Measurements from ENCODE around the gene CHAD.

Gene CHAD

GRCh38 chr17:50459756-50460155, 8.9 kb downstream of the CHAD start:
- Histone ChIP-seq H3K36me3 (ENCODE audit: control insufficient read depth in 2 of 2, insufficient read depth in 2 of 2, low read length in 2 of 2) (peaks cover 20 to 33% of the 10 kb centered on the region in 2 donors), H3K9me3 (ENCODE audit: control insufficient read depth in 2 of 2, low read length in 2 of 2) (no peaks in the 10 kb centered on the region), H3K4me3 (ENCODE audit: low read length in 2 of 2) (no peak overlapping the region), H3K27ac (ENCODE audit: low read depth in 2 of 2, low read length in 2 of 2) (no peak overlapping the region), H3K4me1 (ENCODE audit: control insufficient read depth in 2 of 2, insufficient read depth in 2 of 2, low read length in 2 of 2) (peaks cover 4 to 14% of the 10 kb centered on the region in 2 donors), H3K27me3 (ENCODE audit: control insufficient read depth in 2 of 2, insufficient read depth in 2 of 2, low read length in 2 of 2) (no peaks in the 10 kb centered on the region), H3K9ac (ENCODE audit: low read depth in 1 of 2, low read length in 2 of 2) (no peak overlapping the region)

- Histone ChIP-seq H3K36me3 (ENCODE audit: control insufficient read depth in 2 of 2, insufficient read depth in 2 of 2, low read length in 2 of 2) (peaks cover 18 to 33% of the 10 kb centered on the region in 2 donors), H3K27me3 (ENCODE audit: control insufficient read depth in 2 of 2, insufficient read depth in 2 of 2, low read length in 2 of 2) (no peaks in the 10 kb centered on the region), H3K9ac (ENCODE audit: low read depth in 1 of 2, low read length in 2 of 2) (no peak overlapping the region), H3K4me3 (ENCODE audit: low read length in 2 of 2) (no peak overlapping the region), H3K27ac (ENCODE audit: low read depth in 2 of 2, low read length in 2 of 2) (peak overlapping the region; percentile 3 to 59), H3K4me1 (ENCODE audit: control insufficient read depth in 2 of 2, insufficient read depth in 2 of 2, low read length in 2 of 2) (peaks cover 4 to 15% of the 10 kb centered on the region in 2 donors), H3K9me3 (ENCODE audit: control insufficient read depth in 2 of 2, low read length in 2 of 2) (no peaks in the 10 kb centered on the region)
These were observed 9.7 kb downstream of the CHAD start for GRCh38 chr17:50458701-50459676.

- H3K36me3 ChIP-seq (ENCODE audit: control insufficient read depth in 2 of 2, insufficient read depth in 2 of 2, low read length in 2 of 2): peaks cover 17 to 30% of the 10 kb centered on the region in 2 donors
- H3K9ac ChIP-seq (ENCODE audit: low read depth in 1 of 2, low read length in 2 of 2): no peak overlapping the region
- peaks cover 8 to 21% of the 10 kb centered on the region in 2 donors for H3K4me1 ChIP-seq (ENCODE audit: control insufficient read depth in 2 of 2, insufficient read depth in 2 of 2, low read length in 2 of 2)
- H3K4me3 ChIP-seq (ENCODE audit: low read length in 2 of 2): no peak overlapping the region
- H3K27me3 ChIP-seq (ENCODE audit: control insufficient read depth in 2 of 2, insufficient read depth in 2 of 2, low read length in 2 of 2): no peaks in the 10 kb centered on the region
- H3K9me3 ChIP-seq (ENCODE audit: control insufficient read depth in 2 of 2, low read length in 2 of 2): no peaks in the 10 kb centered on the region
- H3K27ac ChIP-seq (ENCODE audit: low read depth in 2 of 2, low read length in 2 of 2): peak overlapping the region; percentile 3 to 59
These were observed 10.4 kb downstream of the CHAD start for GRCh38 chr17:50458270-50458669.

- Histone ChIP-seq H3K9me3 (ENCODE audit: control insufficient read depth in 2 of 2, low read length in 2 of 2) (no peaks in the 10 kb centered on the region), H3K4me1 (ENCODE audit: control insufficient read depth in 2 of 2, insufficient read depth in 2 of 2, low read length in 2 of 2) (peaks cover 13 to 26% of the 10 kb centered on the region in 2 donors), H3K4me3 (ENCODE audit: low read length in 2 of 2) (no peak overlapping the region), H3K36me3 (ENCODE audit: control insufficient read depth in 2 of 2, insufficient read depth in 2 of 2, low read length in 2 of 2) (peaks cover 11 to 27% of the 10 kb centered on the region in 2 donors), H3K9ac (ENCODE audit: low read depth in 1 of 2, low read length in 2 of 2) (no peak overlapping the region), H3K27ac (ENCODE audit: low read depth in 2 of 2, low read length in 2 of 2) (peak overlapping the region in 1 of 2 donors; percentile 2), H3K27me3 (ENCODE audit: control insufficient read depth in 2 of 2, insufficient read depth in 2 of 2, low read length in 2 of 2) (no peaks in the 10 kb centered on the region)
These were observed 11.1 kb downstream of the CHAD start for GRCh38 chr17:50457621-50458020.

GRCh38 chr17:50453901-50454300, 14.8 kb downstream of the CHAD start:
- no peak overlapping the region for H3K4me3 ChIP-seq (ENCODE audit: low read length in 2 of 2)
- H3K9me3 ChIP-seq (ENCODE audit: control insufficient read depth in 2 of 2, low read length in 2 of 2): no peaks in the 10 kb centered on the region
- H3K4me1 ChIP-seq (ENCODE audit: control insufficient read depth in 2 of 2, insufficient read depth in 2 of 2, low read length in 2 of 2): peaks cover 21 to 31% of the 10 kb centered on the region in 2 donors
- H3K9ac ChIP-seq (ENCODE audit: low read depth in 1 of 2, low read length in 2 of 2): no peak overlapping the region
- H3K36me3 ChIP-seq (ENCODE audit: control insufficient read depth in 2 of 2, insufficient read depth in 2 of 2, low read length in 2 of 2): peaks cover 5 to 10% of the 10 kb centered on the region in 2 donors
- no peaks in the 10 kb centered on the region for H3K27me3 ChIP-seq (ENCODE audit: control insufficient read depth in 2 of 2, insufficient read depth in 2 of 2, low read length in 2 of 2)
- peak overlapping the region in 1 of 2 donors; percentile 85 for H3K27ac ChIP-seq (ENCODE audit: low read depth in 2 of 2, low read length in 2 of 2)

GRCh38 chr17:50452630-50453300, 15.9 kb downstream of the CHAD start:
- H3K36me3 ChIP-seq (ENCODE audit: control insufficient read depth in 2 of 2, insufficient read depth in 2 of 2, low read length in 2 of 2): peaks cover 7 to 14% of the 10 kb centered on the region in 2 donors
- H3K9me3 ChIP-seq (ENCODE audit: control insufficient read depth in 2 of 2, low read length in 2 of 2): no peaks in the 10 kb centered on the region
- peak overlapping the region in 1 of 2 donors; percentile 20 for H3K4me3 ChIP-seq (ENCODE audit: low read length in 2 of 2)
- peaks cover 27 to 32% of the 10 kb centered on the region in 2 donors for H3K4me1 ChIP-seq (ENCODE audit: control insufficient read depth in 2 of 2, insufficient read depth in 2 of 2, low read length in 2 of 2)
- peak overlapping the region in 1 of 2 donors; percentile 7 for H3K9ac ChIP-seq (ENCODE audit: low read depth in 1 of 2, low read length in 2 of 2)
- peak overlapping the region; percentile 81 to 85 for H3K27ac ChIP-seq (ENCODE audit: low read depth in 2 of 2, low read length in 2 of 2)
- H3K27me3 ChIP-seq (ENCODE audit: control insufficient read depth in 2 of 2, insufficient read depth in 2 of 2, low read length in 2 of 2): no peaks in the 10 kb centered on the region

- H3K4me3 ChIP-seq (ENCODE audit: low read length in 2 of 2): peak overlapping the region in 1 of 2 donors; percentile 20
- H3K9ac ChIP-seq (ENCODE audit: low read depth in 1 of 2, low read length in 2 of 2): peak overlapping the region in 1 of 2 donors; percentile 7
- H3K9me3 ChIP-seq (ENCODE audit: control insufficient read depth in 2 of 2, low read length in 2 of 2): no peaks in the 10 kb centered on the region
- H3K4me1 ChIP-seq (ENCODE audit: control insufficient read depth in 2 of 2, insufficient read depth in 2 of 2, low read length in 2 of 2): peaks cover 29 to 36% of the 10 kb centered on the region in 2 donors
- H3K27ac ChIP-seq (ENCODE audit: low read depth in 2 of 2, low read length in 2 of 2): peak overlapping the region; percentile 81 to 85
- H3K27me3 ChIP-seq (ENCODE audit: control insufficient read depth in 2 of 2, insufficient read depth in 2 of 2, low read length in 2 of 2): no peaks in the 10 kb centered on the region
- peaks cover 7 to 14% of the 10 kb centered on the region in 2 donors for H3K36me3 ChIP-seq (ENCODE audit: control insufficient read depth in 2 of 2, insufficient read depth in 2 of 2, low read length in 2 of 2)
These were observed 16.6 kb downstream of the CHAD start for GRCh38 chr17:50451943-50452629.

- H3K9me3 ChIP-seq (ENCODE audit: control insufficient read depth in 2 of 2, low read length in 2 of 2): no peaks in the 10 kb centered on the region
- H3K36me3 ChIP-seq (ENCODE audit: control insufficient read depth in 2 of 2, insufficient read depth in 2 of 2, low read length in 2 of 2): peaks cover 2 to 5% of the 10 kb centered on the region in 2 donors
- peaks cover 34 to 43% of the 10 kb centered on the region in 2 donors for H3K4me1 ChIP-seq (ENCODE audit: control insufficient read depth in 2 of 2, insufficient read depth in 2 of 2, low read length in 2 of 2)
- H3K4me3 ChIP-seq (ENCODE audit: low read length in 2 of 2): no peak overlapping the region
- peak overlapping the region in 1 of 2 donors; percentile 12 for H3K9ac ChIP-seq (ENCODE audit: low read depth in 1 of 2, low read length in 2 of 2)
- no peaks in the 10 kb centered on the region for H3K27me3 ChIP-seq (ENCODE audit: control insufficient read depth in 2 of 2, insufficient read depth in 2 of 2, low read length in 2 of 2)
- H3K27ac ChIP-seq (ENCODE audit: low read depth in 2 of 2, low read length in 2 of 2): peak overlapping the region; percentile 70 to 80
These were observed 20.0 kb downstream of the CHAD start for GRCh38 chr17:50448643-50449042.

- Histone ChIP-seq H3K27me3 (ENCODE audit: control insufficient read depth in 2 of 2, insufficient read depth in 2 of 2, low read length in 2 of 2) (no peaks in the 10 kb centered on the region), H3K27ac (ENCODE audit: low read depth in 2 of 2, low read length in 2 of 2) (peak overlapping the region; percentile 70 to 80), H3K4me3 (ENCODE audit: low read length in 2 of 2) (no peak overlapping the region), H3K9me3 (ENCODE audit: control insufficient read depth in 2 of 2, low read length in 2 of 2) (no peaks in the 10 kb centered on the region), H3K36me3 (ENCODE audit: control insufficient read depth in 2 of 2, insufficient read depth in 2 of 2, low read length in 2 of 2) (peaks cover 2 to 5% of the 10 kb centered on the region in 2 donors), H3K4me1 (ENCODE audit: control insufficient read depth in 2 of 2, insufficient read depth in 2 of 2, low read length in 2 of 2) (peaks cover 35 to 43% of the 10 kb centered on the region in 2 donors), H3K9ac (ENCODE audit: low read depth in 1 of 2, low read length in 2 of 2) (peak overlapping the region in 1 of 2 donors; percentile 30)
These were observed 20.6 kb downstream of the CHAD start for GRCh38 chr17:50447870-50448595.

Measured in mucosa of rectum (tissue), 2 donors.